HG03095 (cell line): ENCODE results near the gene IFITM1.

ENCODE experiments used
- ATAC-seq: cut with Tn5 transposase; IDR thresholded peaks from one replicate; pipeline ENCODE4 v1.9.1; 2021; ENCODE audit warnings: moderate library complexity; ENCODE audit not compliant: unreplicated experiment

Gene IFITM1

GRCh38 chr11:313787-314553 lies at the start of gene IFITM1:
IFITM1 (plus strand) TSS chr11:314040; CDS start chr11:314171, 131 bp downstream.
- peak; percentile 30 for ATAC-seq

- no peak for ATAC-seq
Observed at GRCh38 chr11:266676-267439, 47.0 kb upstream of the IFITM1 start.

DNA sequence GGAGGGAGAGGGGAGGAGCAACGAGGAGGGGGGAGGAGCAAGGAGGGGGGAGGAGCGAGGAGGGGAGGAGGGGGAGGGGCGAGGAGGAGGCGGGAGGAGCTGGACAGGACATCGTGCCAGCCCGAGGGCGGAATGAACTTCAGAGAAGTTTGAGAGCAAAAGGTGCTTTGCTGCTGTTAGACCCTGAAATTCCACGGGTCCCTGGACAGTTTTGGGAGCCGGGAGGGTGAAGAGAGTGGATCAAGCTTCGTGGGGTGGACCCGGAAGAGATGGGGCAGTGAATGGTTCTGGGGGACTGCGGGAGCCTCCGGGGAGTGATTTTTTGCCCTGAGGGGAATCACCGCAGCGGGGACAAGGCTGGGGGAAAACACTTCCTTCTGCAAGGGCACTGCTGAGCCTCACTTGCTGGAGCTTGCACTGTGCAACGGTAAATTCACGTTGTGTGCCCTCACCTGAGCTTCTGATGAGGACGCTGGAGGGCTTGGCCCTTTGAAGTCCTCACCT lies 46.3 kb upstream of the IFITM1 start:
- ATAC-seq: no peak

DNA sequence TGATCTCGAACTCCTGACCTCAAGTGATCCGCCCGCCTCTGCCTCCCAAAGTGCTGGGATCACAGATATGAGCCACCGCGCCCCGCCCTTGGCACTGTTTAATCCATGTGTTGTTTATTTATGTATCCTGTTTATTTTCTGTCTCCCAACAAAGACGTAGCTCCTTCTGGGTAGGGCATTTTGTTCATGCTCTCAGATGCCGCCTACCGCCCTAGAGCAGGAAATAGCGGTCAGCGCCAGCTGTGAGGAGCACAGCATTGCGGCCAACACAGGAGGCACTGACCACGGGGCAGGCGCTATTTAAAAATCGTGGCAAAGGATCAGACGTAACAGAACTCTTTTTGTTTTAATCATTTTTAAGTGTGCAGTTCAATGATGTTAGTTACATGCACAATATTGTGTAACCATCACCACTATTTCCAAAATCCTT lies 45.1 kb upstream of the IFITM1 start:
- ATAC-seq: peak; percentile 31

- peak; percentile 67 for ATAC-seq
Observed at GRCh38 chr11:269146-269890, 44.5 kb upstream of the IFITM1 start.

DNA sequence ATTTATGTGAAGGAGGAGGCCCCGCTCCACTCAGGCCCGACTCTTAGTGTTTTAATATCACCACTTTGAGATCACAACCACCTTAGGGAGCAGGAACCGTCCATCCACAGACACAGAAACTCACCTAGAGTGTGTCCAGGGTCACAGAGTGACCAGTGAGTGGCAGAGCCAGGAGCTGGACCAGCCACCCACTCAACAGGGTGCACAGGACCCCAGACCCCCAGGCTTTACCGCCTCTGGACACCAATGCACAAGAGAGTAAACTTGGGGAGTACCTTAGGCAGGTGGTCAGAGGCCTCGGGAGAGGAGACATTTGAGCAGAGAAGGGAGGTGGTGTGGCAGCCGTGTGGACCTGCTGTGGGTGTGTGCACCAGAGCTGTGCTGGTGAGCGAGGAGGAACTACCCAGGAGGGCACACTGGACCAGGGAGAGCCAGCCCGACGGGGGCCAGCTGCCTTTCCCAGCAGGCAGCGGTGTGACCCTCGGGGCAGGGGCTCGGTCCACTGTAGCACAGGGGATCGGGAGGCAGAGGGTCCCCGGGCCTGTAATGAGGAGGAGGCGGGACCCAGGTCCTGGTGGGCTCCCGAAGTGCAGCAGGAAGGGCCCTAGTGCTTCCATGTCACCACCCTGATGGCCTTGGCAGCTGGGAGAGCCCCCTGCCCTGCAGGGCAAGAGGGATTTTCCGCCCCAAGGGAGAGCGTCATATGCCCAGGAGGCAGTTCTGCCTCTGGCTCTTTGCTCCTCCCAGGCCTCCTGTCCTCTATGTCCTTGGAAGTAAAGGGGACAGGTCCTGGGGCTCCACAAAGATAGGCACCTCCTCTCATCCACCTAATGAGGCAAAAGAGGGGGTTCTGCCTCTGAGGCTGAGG lies 43.2 kb upstream of the IFITM1 start:
- no peak for ATAC-seq

DNA sequence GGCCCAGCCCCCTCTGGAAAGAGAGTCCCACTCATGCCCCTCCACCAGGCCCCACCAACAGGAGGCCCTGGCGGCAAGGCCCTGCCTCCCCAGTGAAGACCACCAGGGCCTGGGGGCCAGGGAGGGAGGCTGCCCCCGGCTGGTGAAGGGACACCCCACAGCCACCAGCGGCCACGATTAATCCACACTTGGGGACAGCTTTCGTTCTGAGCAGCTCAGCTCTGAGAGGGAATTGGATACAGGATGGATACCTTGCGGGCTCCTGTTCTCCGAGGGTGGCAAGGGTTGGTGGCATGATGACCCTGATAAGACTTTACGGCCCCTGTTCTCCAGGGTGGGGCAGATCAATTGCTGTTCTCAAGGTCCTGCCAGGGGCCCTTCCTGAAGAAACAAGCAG lies 42.5 kb upstream of the IFITM1 start:
- ATAC-seq: no peak

- ATAC-seq: no peak
Observed at GRCh38 chr11:272195-272930, 41.5 kb upstream of the IFITM1 start.

DNA sequence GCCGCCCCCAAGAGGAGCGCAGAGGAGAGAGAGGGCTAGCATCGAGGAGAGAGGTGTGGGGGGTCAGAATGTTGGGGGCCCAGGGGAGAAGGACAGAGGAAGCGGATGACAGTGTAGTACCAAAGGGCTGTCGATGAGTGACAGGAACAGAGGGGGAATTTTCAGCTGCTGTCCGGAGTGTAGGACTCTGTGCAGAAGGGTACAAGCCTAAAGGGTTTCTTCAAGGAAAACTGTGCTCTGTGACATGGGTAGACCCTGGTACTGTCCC lies 41.0 kb upstream of the IFITM1 start:
- no peak for ATAC-seq

DNA sequence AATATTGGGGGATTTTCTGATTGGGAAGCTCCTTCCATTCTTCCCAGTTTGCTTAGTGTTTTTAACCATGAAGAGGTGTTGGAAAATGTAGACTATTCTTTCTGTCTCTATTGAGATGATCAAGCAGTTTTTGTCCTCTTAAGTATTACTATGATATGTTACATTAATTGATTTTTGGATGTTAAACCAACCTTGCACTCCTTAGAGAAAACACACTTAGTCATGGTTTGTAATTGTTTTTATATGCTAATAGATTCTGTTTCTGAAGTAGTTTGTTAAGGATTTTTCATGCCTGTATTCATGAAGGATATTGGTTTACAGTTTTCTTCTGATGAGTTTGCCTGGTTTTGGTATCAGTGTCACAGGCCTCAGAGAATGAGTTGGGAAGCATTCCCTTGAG lies 37.6 kb upstream of the IFITM1 start:
- ATAC-seq: no peak

- ATAC-seq: no peak
Observed at GRCh38 chr11:278001-278951, 35.6 kb upstream of the IFITM1 start, which contains the start of gene NLRP6. NLRP6 (plus strand) TSS chr11:278407; CDS start chr11:278570, 163 bp downstream.

DNA sequence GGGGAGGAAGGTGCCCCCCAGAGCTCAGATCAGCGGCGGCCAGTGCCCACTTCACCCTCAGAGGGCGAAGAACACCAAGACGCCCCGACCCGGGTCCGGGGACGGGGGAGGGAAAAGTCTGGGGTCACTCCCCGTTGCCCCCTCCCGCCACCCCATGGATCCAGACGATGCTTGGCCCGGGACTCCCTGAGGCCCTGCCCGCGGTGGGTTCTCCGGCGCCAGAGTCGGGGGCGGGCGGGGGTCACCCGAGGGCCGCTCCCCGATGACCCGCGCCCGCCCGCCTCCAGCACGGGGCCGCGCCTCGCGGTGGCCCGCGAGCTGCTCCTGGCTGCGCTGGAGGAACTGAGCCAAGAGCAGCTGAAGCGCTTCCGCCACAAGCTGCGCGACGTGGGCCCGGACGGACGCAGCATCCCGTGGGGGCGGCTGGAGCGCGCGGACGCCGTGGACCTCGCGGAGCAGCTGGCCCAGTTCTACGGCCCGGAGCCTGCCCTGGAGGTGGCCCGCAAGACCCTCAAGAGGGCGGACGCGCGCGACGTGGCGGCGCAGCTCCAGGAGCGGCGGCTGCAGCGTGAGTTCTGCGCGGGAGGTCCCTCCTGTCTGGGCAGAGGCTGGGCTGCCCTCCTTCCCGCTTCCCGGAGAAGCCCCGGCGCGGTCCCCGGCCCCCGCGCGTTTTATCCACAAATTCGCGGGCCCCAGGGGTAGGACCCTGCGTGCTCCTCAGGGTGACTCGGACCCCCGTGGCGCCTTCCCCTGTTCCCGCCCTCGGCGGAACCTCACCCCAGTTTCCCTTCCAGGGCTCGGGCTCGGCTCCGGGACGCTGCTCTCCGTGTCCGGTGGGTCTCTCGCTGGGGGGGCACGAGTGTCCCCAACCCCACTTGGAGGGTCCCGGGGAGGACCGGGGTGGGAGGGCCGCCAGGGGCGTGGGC lies 34.5 kb upstream of the IFITM1 start:
- ATAC-seq: no peak

GRCh38 chr11:279966-280705 lies 33.7 kb upstream of the IFITM1 start:
- ATAC-seq: no peak

GRCh38 chr11:280706-281485 lies 32.9 kb upstream of the IFITM1 start:
- no peak for ATAC-seq

- ATAC-seq: no peak
Observed at GRCh38 chr11:281486-282161, 32.2 kb upstream of the IFITM1 start.

- no peak for ATAC-seq
Observed at GRCh38 chr11:282171-282570, 31.7 kb upstream of the IFITM1 start.
